H1 (cell line): ENCODE data around the gene PGAM5. TPM values are rescaled to one million over a fixed set of nuclear protein-coding genes. Genes with fewer than 3 reads are reported as not detected.

Experiments
- CTCF ChIA-PET: fragments of 300-600 bp; sonication (Branson Sonifier 250); formaldehyde crosslinking; loops from one replicate; lab custom pipeline; 2021; ENCODE audit not compliant: partially characterized antibody; lab: Charles Lee
- POLR2A ChIA-PET: fragments of 300-600 bp; sonication (Branson Sonifier 250); formaldehyde crosslinking; loops from one replicate; lab custom pipeline; 2021; ENCODE audit warnings: inconsistent platforms; ENCODE audit not compliant: partially characterized antibody; lab: Charles Lee
- DNase-seq, 2 experiments: peaks; one replicate each; pipeline versions ENCODE4 v3.0.0 to v3.0.0-alpha.2; 2010 to 2022; ENCODE audit warnings: low spot score in 2 of 2, low read depth in 1 of 2, mixed read lengths in 1 of 2
- FAIRE-seq: peaks from 2 replicates; lab custom pipeline; 2011; peaks lifted over from hg19 to GRCh38; lab: Jason Lieb, UNC
- H2AFZ ChIP-seq: 2 replicates; pipeline ENCODE4 v1.8.1; 2012; ENCODE audit warnings: low read length, inconsistent platforms
- H2AK5ac ChIP-seq: 2 replicates; pipeline ENCODE4 v1.6.1; 2013; ENCODE audit warnings: low read depth, low read length
- H2BK120ac ChIP-seq: replicated peaks from 2 replicates; pipeline ENCODE3; 2013; ENCODE audit warnings: low read depth, low read length, inconsistent platforms
- H2BK12ac ChIP-seq: 2 replicates; pipeline ENCODE4 v1.6.1; 2013; ENCODE audit warnings: low read depth, low read length
- H2BK15ac ChIP-seq: 2 replicates; pipeline ENCODE4 v1.6.1; 2013; ENCODE audit warnings: low read length
- H2BK20ac ChIP-seq: 2 replicates; pipeline ENCODE4 v1.6.1; 2013; ENCODE audit warnings: low read length
- H2BK5ac ChIP-seq: 2 replicates; pipeline ENCODE4 v1.6.1; 2013; ENCODE audit warnings: low read depth, low read length
- H3K14ac ChIP-seq: 2 replicates; pipeline ENCODE4 v1.6.1; 2013; ENCODE audit warnings: inconsistent platforms; ENCODE audit not compliant: insufficient read length
- H3K18ac ChIP-seq: 2 replicates; pipeline ENCODE4 v1.6.1; 2013; ENCODE audit warnings: low read length; ENCODE audit errors: extremely low read depth
- H3K23ac ChIP-seq: 2 replicates; pipeline ENCODE4 v1.6.1; 2013; ENCODE audit warnings: inconsistent platforms; ENCODE audit not compliant: insufficient read length
- H3K23me2 ChIP-seq: 2 replicates; pipeline ENCODE4 v1.6.1; 2013; ENCODE audit warnings: low read depth, low read length
- H3K27ac ChIP-seq: 2 replicates; pipeline ENCODE4 v1.6.1; 2011; ENCODE audit warnings: low read depth, low read length, inconsistent platforms
- H3K27me3 ChIP-seq, 4 experiments: replicated peaks in 1 of 4; 1 replicate in 1 of 4; 2 replicates in 3 of 4; pipeline versions ENCODE4 v1.6.1 to v1.8.1; 2011 to 2013; ENCODE audit warnings: low read length in 3 of 4, mild to moderate bottlenecking in 3 of 4, inconsistent platforms in 2 of 4, mixed read lengths in 2 of 4, moderate library complexity in 1 of 4; ENCODE audit not compliant: control insufficient read depth in 3 of 4, insufficient read depth in 3 of 4; ENCODE audit errors: extremely low read depth in 1 of 4
- H3K36me3 ChIP-seq, 4 experiments: 2 replicates each; pipeline versions ENCODE4 v1.6.1 to v1.8.1; 2011 to 2013; ENCODE audit warnings: mild to moderate bottlenecking in 4 of 4, low read length in 3 of 4, moderate library complexity in 2 of 4, control low read depth in 1 of 4, inconsistent platforms in 1 of 4; ENCODE audit not compliant: insufficient read depth in 4 of 4, control insufficient read depth in 2 of 4
- H3K4ac ChIP-seq: replicated peaks from 2 replicates; pipeline ENCODE3; 2013; ENCODE audit warnings: low read length, low read depth, mixed read lengths, inconsistent platforms; ENCODE audit not compliant: insufficient read length
- H3K4me1 ChIP-seq, 4 experiments: replicated peaks in 1 of 4; 1 replicate in 1 of 4; 2 replicates in 3 of 4; pipeline versions ENCODE4 v1.6.1 to v1.8.1; 2011 to 2013; ENCODE audit warnings: low read length in 3 of 4, inconsistent platforms in 2 of 4, mixed read lengths in 1 of 4; ENCODE audit not compliant: insufficient read depth in 4 of 4, control insufficient read depth in 3 of 4
- H3K4me2 ChIP-seq, 2 experiments: 2 replicates each; pipeline versions ENCODE4 v1.6.1 to v1.8.1; 2011 to 2013; ENCODE audit warnings: low read depth in 2 of 2, low read length in 2 of 2, control low read depth in 1 of 2, inconsistent platforms in 1 of 2, mild to moderate bottlenecking in 1 of 2; ENCODE audit not compliant: insufficient read depth in 1 of 2
- H3K4me3 ChIP-seq, 4 experiments: fragments of 200-600, 300-600 bp in 1 of 4; sonication (generic), shearing (Covaris generic), sonication (Bioruptor Twin) in 1 of 4; 2 replicates each; pipeline versions ENCODE4 v1.5.1 to v1.8.1; 2011 to 2016; ENCODE audit warnings: low read length in 4 of 4, low read depth in 3 of 4, control low read depth in 2 of 4, inconsistent platforms in 2 of 4, mild to moderate bottlenecking in 2 of 4, mixed read lengths in 1 of 4, moderate library complexity in 1 of 4; ENCODE audit not compliant: insufficient read depth in 2 of 4; ENCODE audit errors: extremely low read depth in 1 of 4
- H3K56ac ChIP-seq: replicated peaks from 2 replicates; pipeline ENCODE3; 2013; ENCODE audit warnings: low read depth, mild to moderate bottlenecking, mixed read lengths, low read length, inconsistent platforms; ENCODE audit not compliant: insufficient read length
- H3K79me1 ChIP-seq: 2 replicates; pipeline ENCODE4 v1.6.1; 2013; ENCODE audit warnings: low read depth, low read length, control low read depth
- H3K79me2 ChIP-seq, 2 experiments: 2 replicates each; pipeline versions ENCODE4 v1.6.1 to v1.8.1; 2012 to 2013; ENCODE audit warnings: low read length in 2 of 2, mild to moderate bottlenecking in 2 of 2, inconsistent platforms in 1 of 2; ENCODE audit not compliant: insufficient read depth in 2 of 2, control insufficient read depth in 1 of 2
- H3K9ac ChIP-seq, 4 experiments: replicated peaks in 1 of 4; 1 replicate in 1 of 4; 2 replicates in 3 of 4; pipeline versions ENCODE4 v1.6.1 to v1.8.1; 2011 to 2013; ENCODE audit warnings: low read depth in 3 of 4, low read length in 3 of 4, control low read depth in 2 of 4, mild to moderate bottlenecking in 2 of 4, moderate library complexity in 2 of 4, inconsistent platforms in 1 of 4; ENCODE audit errors: extremely low read depth in 1 of 4
- H3K9me3 ChIP-seq, 2 experiments: 2 replicates each; pipeline versions ENCODE4 v1.6.1 to v1.8.1; 2012 to 2013; ENCODE audit warnings: mild to moderate bottlenecking in 2 of 2, moderate library complexity in 2 of 2, control low read depth in 1 of 2, inconsistent platforms in 1 of 2, low read depth in 1 of 2, low read length in 1 of 2, mixed read lengths in 1 of 2; ENCODE audit not compliant: insufficient read depth in 2 of 2
- H4K20me1 ChIP-seq, 2 experiments: replicated peaks in 1 of 2; 2 replicates each; pipeline versions ENCODE3 to v1.8.1; 2011 to 2013; ENCODE audit warnings: inconsistent platforms in 2 of 2, low read length in 2 of 2, mild to moderate bottlenecking in 1 of 2; ENCODE audit not compliant: insufficient read depth in 2 of 2, control insufficient read depth in 1 of 2
- H4K5ac ChIP-seq: 2 replicates; pipeline ENCODE4 v1.6.1; 2013; ENCODE audit warnings: low read length, low read depth, mixed read lengths, inconsistent platforms; ENCODE audit not compliant: insufficient read length
- H4K8ac ChIP-seq: 2 replicates; pipeline ENCODE4 v1.8.0; 2013; ENCODE audit warnings: mild to moderate bottlenecking, moderate library complexity, low read length, inconsistent platforms; ENCODE audit not compliant: insufficient read depth; ENCODE audit errors: extremely low read depth
- H4K91ac ChIP-seq: replicated peaks from 2 replicates; pipeline ENCODE3; 2013; ENCODE audit warnings: low read length, mixed read lengths, inconsistent platforms; ENCODE audit not compliant: insufficient read length
- ATF3 ChIP-seq: IDR thresholded peaks from 2 replicates; pipeline ENCODE4 v1.6.1; 2011; ENCODE audit warnings: low read depth, mild to moderate bottlenecking, low read length; ENCODE audit not compliant: insufficient read depth
- BACH1 ChIP-seq: IDR thresholded peaks from 2 replicates; pipeline ENCODE4 v1.6.1; 2012; ENCODE audit warnings: low read length, improper control_type of control experiment
- CBX8 ChIP-seq: fragments of 300-800, 300-1000 bp; sonication (generic); IDR thresholded peaks from 2 replicates; pipeline ENCODE4 v1.7.1; 2016; ENCODE audit warnings: low read depth, low read length, borderline replicate concordance
- CEBPB ChIP-seq: IDR thresholded peaks from 2 replicates; pipeline ENCODE4 v1.6.1; 2012; ENCODE audit warnings: low read depth, low read length
- HDAC2 ChIP-seq, 2 experiments: fragments of 300-600 bp in 1 of 2; sonication (generic) in 1 of 2; IDR thresholded peaks; 2 replicates each; pipeline ENCODE4 v1.6.1; 2011 to 2012; ENCODE audit warnings: low read depth in 2 of 2, low read length in 2 of 2, mild to moderate bottlenecking in 2 of 2, moderate library complexity in 2 of 2, borderline replicate concordance in 1 of 2, inconsistent platforms in 1 of 2
- KDM4A ChIP-seq: IDR thresholded peaks from one replicate; pipeline ENCODE4 v1.7.1; 2012; ENCODE audit warnings: low read depth, mild to moderate bottlenecking, moderate library complexity, low read length, inconsistent platforms; ENCODE audit not compliant: severe bottlenecking
- KDM5A ChIP-seq: fragments of 200-600 bp; IDR thresholded peaks from 2 replicates; pipeline ENCODE4 v1.7.1; 2012; ENCODE audit warnings: mild to moderate bottlenecking, low read length, inconsistent platforms, mixed read lengths
- POLR2AphosphoS5 ChIP-seq: IDR thresholded peaks from 2 replicates; pipeline ENCODE4 v1.6.1; 2011; ENCODE audit warnings: low read depth, low read length
- RBBP5 ChIP-seq: IDR thresholded peaks from 2 replicates; pipeline ENCODE4 v1.7.1; 2012; ENCODE audit warnings: low read depth, mild to moderate bottlenecking, inconsistent platforms, low read length, moderate library complexity, borderline replicate concordance
- SAP30 ChIP-seq: fragments of 300-600 bp; sonication (generic); IDR thresholded peaks from 2 replicates; pipeline ENCODE4 v1.7.1; 2012; ENCODE audit warnings: low read length, moderate library complexity, mild to moderate bottlenecking, inconsistent platforms; ENCODE audit not compliant: insufficient read depth, insufficient replicate concordance
- WGBS, 2 experiments: shearing (Covaris generic) in 1 of 2; methylation state at CpG; one replicate each; pipeline versions ENCODE4 v1.1.6 to v1.1.7; 2013 to 2015; ENCODE audit warnings: low lambda C conversion rate in 2 of 2, mixed read lengths in 2 of 2, inconsistent platforms in 1 of 2, low coverage in 1 of 2, missing lambda C conversion rate in 1 of 2; ENCODE audit not compliant: insufficient replicate concordance in 2 of 2, insufficient coverage in 1 of 2, insufficient read length in 1 of 2; ENCODE audit errors: extremely low coverage in 1 of 2, missing lambda C conversion rate in 1 of 2; 5-methylcytosine and 5-hydroxymethylcytosine counted together
- polyA plus RNA-seq, 7 experiments: library from polyadenylated mRNA; depleted of rRNA in 3 of 7; stranded (reverse) in 5 of 7; unstranded in 2 of 7; fragments of >200 nt in 5 of 7; fragments of 200-250 nt in 2 of 7; gene quantifications; 1 replicate in 5 of 7; 2 replicates in 1 of 7; 4 replicates in 1 of 7; pipeline versions ENCODE4 v1.2.1 to v1.2.3, GENCODE V29; 2011 to 2013; ENCODE audit warnings: missing spikeins in 2 of 7, mixed read lengths in 2 of 7
- total RNA-seq: library from RNA; stranded (reverse); fragmentation: NEBNext Ultra II Directional; extraction: Animal tissue kit (Norgen Biotek cat#: 25700); gene quantifications from 2 replicates; pipeline ENCODE4 v1.2.1, GENCODE V29; 2021

The PGAM5 gene
- total and polyA plus RNA-seq, 2 of the 8 experiments (the other 6 are each of a cell fraction or from before 2014, with no cell fraction given): 66.4 to 84.0 TPM

GRCh38 chr12:132771126-132771838 lies 60.6 kb downstream of the PGAM5 start:
- Histone ChIP-seq H3K79me2 (no peaks in the 10 kb centered on the region), H3K4me3 (no peak overlapping the region), H2BK120ac (no peak overlapping the region), H3K56ac (no peak overlapping the region), H3K18ac (no peak overlapping the region), H3K27ac (no peak overlapping the region), H3K4me2 (no peak overlapping the region), H4K8ac (no peak overlapping the region), H3K79me1 (no peaks in the 10 kb centered on the region; the same call in 1 of the 2 replicates), H4K5ac (no peak overlapping the region), H4K91ac (no peak overlapping the region), H2AFZ (no peak overlapping the region), H2BK5ac (no peak overlapping the region; the same call in 1 of the 2 replicates), H3K9ac (no peak overlapping the region), H3K14ac (no peak overlapping the region), H3K4me1 (no peaks in the 10 kb centered on the region), H3K23ac (no peak overlapping the region), H2AK5ac (no peak overlapping the region), H2BK20ac (no peak overlapping the region), H2BK12ac (no peak overlapping the region), H3K4ac (no peak overlapping the region), H2BK15ac (no peak overlapping the region)
- FAIRE-seq (no peak), DNase-seq (no peak)
- 93% methylated on average over 14 of the region's 15 CpGs; no CpG with 5 or more reads in 1 of the 2 experiments for WGBS, 2 experiments
- POLR2A ChIA-PET: no interaction called here
- CTCF ChIA-PET: interaction anchor here (0.8 to 1.5 kb wide), 2 partner anchors 16 to 269 kb away, joined by 3 to 4 read pairs; no protein-coding TSS in a partner anchor
- TF ChIP-seq ATF3 (no peak), BACH1 (no peak), RBBP5 (no peak), KDM5A (no peak), CEBPB (no peak), SAP30 (no peak), CBX8 (no peak), KDM4A (no peak), POLR2AphosphoS5 (no peak), HDAC2 (IDR thresholded peaks at IDR 0.05; ENCODE audit: borderline replicate concordance in 1 of 2, low read depth in 2 of 2, low read length in 2 of 2) (no peak)
- TF ChIP-seq, all 59 proteins: peak for 0
- peaks cover 0 to 2% of the 10 kb centered on the region in 2 experiments for H4K20me1 ChIP-seq
- H3K27me3 ChIP-seq: no peaks in the 10 kb centered on the region
- H3K36me3 ChIP-seq: peaks cover 10 to 26% (median 22%) of the 10 kb centered on the region in 4 experiments; a peak in 7 of 8 replicates
- H3K23me2 ChIP-seq: no peaks in the 10 kb centered on the region
- H3K9me3 ChIP-seq: no peaks in the 10 kb centered on the region
